HepG2 (cell line): Measurements from ENCODE around the gene PRXL2A. TPM values are rescaled to one million over a fixed set of nuclear protein-coding genes. Genes with fewer than 3 reads are reported as not detected.

Source experiments
- ATAC-seq: fragments of 200-7000 bp; cut with Tn5 transposase; 3 replicates; pipeline ENCODE4 v1.9.1; 2020; ENCODE audit warnings: mild to moderate bottlenecking, moderate library complexity
- Bru-seq: library from RNA; stranded (reverse); fragments of 400-500 nt; gene quantifications from one replicate; lab custom pipeline; 2021; lab: Mats Ljungman, UMichigan
- BruChase-seq, 2 experiments: library from RNA; stranded (reverse); fragments of 400-500 nt; gene quantifications; one replicate each; lab custom pipeline; 2021; lab: Mats Ljungman, UMichigan
- BruUV-seq: library from RNA; stranded (reverse); fragments of 400-500 nt; replicated peaks from 2 replicates; lab custom pipeline; 2021; lab: Mats Ljungman, UMichigan
- CTCF ChIA-PET: fragments of 300-600 bp; formaldehyde crosslinking; extraction: SDS; loops from one replicate; lab custom pipeline; 2021; ENCODE audit warnings: low total read pairs, inconsistent platforms, low intra/inter-chr PET ratio; lab: Yijun Ruan, JAX
- POLR2A ChIA-PET: fragments of 350-600 bp; sonication (Branson Sonifier 250); formaldehyde crosslinking; loops from one replicate; lab custom pipeline; 2020; ENCODE audit warnings: antibody characterized with exemption, inconsistent platforms; lab: Yijun Ruan, JAX
- DNase-seq: peaks from one replicate; pipeline ENCODE4 v3.0.0-alpha.2; 2015; ENCODE audit warnings: low spot score
- FAIRE-seq: peaks from 3 replicates; lab custom pipeline; 2011; peaks lifted over from hg19 to GRCh38; lab: Jason Lieb, UNC
- H2AFZ ChIP-seq: one replicate; pipeline ENCODE4 v1.6.1; 2011; ENCODE audit warnings: low read length, inconsistent platforms
- H3K27ac ChIP-seq: fragments of 300-600 bp; 3 replicates; pipeline ENCODE4 v1.8.0; 2011; ENCODE audit warnings: mixed run types, mild to moderate bottlenecking, mixed read lengths, low read length, inconsistent platforms; ENCODE audit not compliant: insufficient read depth; ENCODE audit errors: extremely low read length
- H3K27me3 ChIP-seq, 2 experiments: fragments of 200-600 bp in 1 of 2; 2 replicates in 1 of 2; 3 replicates in 1 of 2; pipeline versions ENCODE4 v1.6.0 to v1.8.0; 2011; ENCODE audit warnings: low read length in 2 of 2, mild to moderate bottlenecking in 2 of 2, moderate library complexity in 2 of 2, inconsistent platforms in 1 of 2; ENCODE audit not compliant: insufficient read depth in 2 of 2, control insufficient read depth in 1 of 2
- H3K36me3 ChIP-seq, 2 experiments: fragments of 200-600 bp in 1 of 2; replicated peaks in 1 of 2; 2 replicates in 1 of 2; 3 replicates in 1 of 2; pipeline versions ENCODE4 v1.5.1 to v1.8.0; 2011; ENCODE audit warnings: low read length in 2 of 2, inconsistent platforms in 1 of 2; ENCODE audit not compliant: insufficient read depth in 2 of 2, control insufficient read depth in 1 of 2
- H3K4me1 ChIP-seq: 2 replicates; pipeline ENCODE4 v1.5.1; 2012; ENCODE audit warnings: low read length, inconsistent platforms; ENCODE audit not compliant: insufficient read depth
- H3K4me2 ChIP-seq: 2 replicates; pipeline ENCODE4 v1.6.0; 2011; ENCODE audit warnings: low read depth, low read length, inconsistent platforms
- H3K4me3 ChIP-seq, 3 experiments: fragments of 200-600 bp in 1 of 3; sonication (generic), shearing (Covaris generic) in 1 of 3; replicated peaks in 1 of 3; 2 replicates each; pipeline ENCODE4 v1.5.1; 2011 to 2016; ENCODE audit warnings: low read length in 3 of 3, inconsistent platforms in 2 of 3, low read depth in 2 of 3, mild to moderate bottlenecking in 2 of 3, control low read depth in 1 of 3, mixed read lengths in 1 of 3; ENCODE audit not compliant: insufficient read depth in 1 of 3
- H3K79me2 ChIP-seq: one replicate; pipeline ENCODE4 v1.6.1; 2011; ENCODE audit warnings: low read length, inconsistent platforms; ENCODE audit not compliant: insufficient read depth
- H3K9ac ChIP-seq: 2 replicates; pipeline ENCODE4 v1.6.0; 2011; ENCODE audit warnings: mild to moderate bottlenecking, low read depth, low read length, inconsistent platforms; ENCODE audit not compliant: insufficient read depth
- H3K9me3 ChIP-seq: 2 replicates; pipeline ENCODE4 v1.5.1; 2012; ENCODE audit warnings: mild to moderate bottlenecking, low read length
- H4K20me1 ChIP-seq: 2 replicates; pipeline ENCODE4 v1.6.0; 2011; ENCODE audit warnings: inconsistent platforms, mild to moderate bottlenecking, low read length, moderate library complexity; ENCODE audit not compliant: insufficient read depth
- AKAP8 ChIP-seq: sonication (generic); formaldehyde crosslinking; IDR thresholded peaks from 2 replicates; pipeline ENCODE4 v1.5.1; 2020; ENCODE audit warnings: mild to moderate bottlenecking, missing genetic modification reagents
- BRCA1 ChIP-seq: sonication (generic); formaldehyde crosslinking; IDR thresholded peaks from 2 replicates; pipeline ENCODE4 v1.4.0; 2020; ENCODE audit warnings: missing genetic modification reagents
- FOSL2 ChIP-seq: sonication (generic); formaldehyde crosslinking; IDR thresholded peaks from 2 replicates; pipeline ENCODE4 v1.4.0; 2020; ENCODE audit warnings: missing genetic modification reagents
- ISL2 ChIP-seq: sonication (generic); formaldehyde crosslinking; IDR thresholded peaks from 2 replicates; pipeline ENCODE4 v1.5.0; 2020; ENCODE audit warnings: missing genetic modification reagents
- RELA ChIP-seq: sonication (generic); formaldehyde crosslinking; IDR thresholded peaks from 2 replicates; pipeline ENCODE4 v1.4.0; 2020; ENCODE audit warnings: missing genetic modification reagents
- TARDBP ChIP-seq: sonication (generic); formaldehyde crosslinking; IDR thresholded peaks from 2 replicates; pipeline ENCODE4 v1.8.0; 2022; ENCODE audit warnings: mild to moderate bottlenecking, missing genetic modification reagents
- THYN1 ChIP-seq: sonication (generic); formaldehyde crosslinking; IDR thresholded peaks from 2 replicates; pipeline ENCODE4 v1.8.1; 2023; ENCODE audit warnings: low read depth, mild to moderate bottlenecking, moderate library complexity, missing genetic modification reagents, borderline replicate concordance
- YEATS2 ChIP-seq: sonication (generic); formaldehyde crosslinking; IDR thresholded peaks from 2 replicates; pipeline ENCODE4 v1.4.0; 2020; ENCODE audit warnings: missing genetic modification reagents, borderline replicate concordance
- ZEB1 ChIP-seq: IDR thresholded peaks from 2 replicates; pipeline ENCODE4 v1.6.1; 2012; ENCODE audit warnings: mild to moderate bottlenecking, low read depth, inconsistent platforms; ENCODE audit not compliant: insufficient replicate concordance
- ZNF101 ChIP-seq: sonication (generic); formaldehyde crosslinking; IDR thresholded peaks from 2 replicates; pipeline ENCODE4 v1.4.0; 2020; ENCODE audit warnings: mild to moderate bottlenecking, low read depth, missing genetic modification reagents, borderline replicate concordance
- ZNF343 ChIP-seq: sonication (generic); formaldehyde crosslinking; IDR thresholded peaks from 2 replicates; pipeline ENCODE4 v1.4.0; 2020; ENCODE audit warnings: mild to moderate bottlenecking, missing genetic modification reagents
- ZNF562 ChIP-seq: sonication (generic); formaldehyde crosslinking; IDR thresholded peaks from 2 replicates; pipeline ENCODE4 v1.8.0; 2022; ENCODE audit warnings: missing genetic modification reagents, borderline replicate concordance
- ZNF615 ChIP-seq: sonication (generic); formaldehyde crosslinking; IDR thresholded peaks from 2 replicates; pipeline ENCODE4 v1.5.0; 2020; ENCODE audit warnings: mild to moderate bottlenecking, missing genetic modification reagents, borderline replicate concordance
- ZNF720 ChIP-seq: sonication (generic); formaldehyde crosslinking; IDR thresholded peaks from 2 replicates; pipeline ENCODE4 v1.4.0; 2020; ENCODE audit warnings: missing genetic modification reagents
- ZNF781 ChIP-seq: sonication (generic); formaldehyde crosslinking; IDR thresholded peaks from 2 replicates; pipeline ENCODE4 v1.5.1; 2020; ENCODE audit warnings: borderline replicate concordance, mild to moderate bottlenecking, missing genetic modification reagents; ENCODE audit errors: not compliant biosample characterization
- WGBS: methylation state at CpG from one replicate; pipeline ENCODE4 v1.1.6; 2017; ENCODE audit warnings: low lambda C conversion rate; 5-methylcytosine and 5-hydroxymethylcytosine counted together
- in situ Hi-C: cut with HindIII; loops from 2 replicates; pipeline ENCODE4 v1.10.0; 2017; ENCODE audit warnings: low pct_unique_long_range_greater_than_20kb; ENCODE audit not compliant: extremely low pct_ligation_motif_present
- intact Hi-C: fragments of 100-400 bp; cut with micrococcal nuclease; formaldehyde crosslinking; loops from one replicate; pipeline ENCODE4 v1.10.0; 2022; ENCODE audit not compliant: unreplicated experiment
- long read RNA-seq, 2 experiments: library from RNA in 1 of 2; library from polyadenylated mRNA in 1 of 2; stranded (forward) in 1 of 2; unstranded in 1 of 2; transcript quantifications; one replicate each; pipeline ENCODE4 v2.0.0, GENCODE V29; 2019 to 2022
- polyA minus RNA-seq, 3 experiments: library from RNA; depleted of rRNA, polyadenylated mRNA; stranded (reverse); fragments of >200 nt; gene quantifications; 2 replicates each; pipeline ENCODE4 v1.2.3, GENCODE V29; 2011; ENCODE audit warnings: low replicate concordance in 1 of 3
- polyA plus RNA-seq, 8 experiments: library from polyadenylated mRNA; depleted of rRNA in 3 of 8; stranded (reverse) in 7 of 8; unstranded in 1 of 8; fragments of >200 nt; fragmentation: Illumina TruSeq in 4 of 8; extraction: Trizol in 4 of 8; gene quantifications; 2 replicates each; pipeline versions ENCODE4 v1.2.1 to v1.2.3, GENCODE V29; 2011 to 2016; ENCODE audit warnings: low read depth in 4 of 8, missing spikeins in 1 of 8, mixed read lengths in 1 of 8; ENCODE audit not compliant: insufficient read depth in 1 of 8
- total RNA-seq, 5 experiments: library from RNA; depleted of rRNA; stranded (reverse); fragments of >200 nt; fragmentation: Illumina TruSeq; extraction: Trizol; gene quantifications; 2 replicates each; pipeline ENCODE4 v1.2.3, GENCODE V29; 2016; ENCODE audit warnings: low read depth in 1 of 5
- TF ChIP-seq, protein P1 (sequence below): IDR thresholded peaks from 2 replicates; pipeline ENCODE4 v1.6.1; 2016; ENCODE audit warnings: low read depth

PRXL2A gene, protein sequence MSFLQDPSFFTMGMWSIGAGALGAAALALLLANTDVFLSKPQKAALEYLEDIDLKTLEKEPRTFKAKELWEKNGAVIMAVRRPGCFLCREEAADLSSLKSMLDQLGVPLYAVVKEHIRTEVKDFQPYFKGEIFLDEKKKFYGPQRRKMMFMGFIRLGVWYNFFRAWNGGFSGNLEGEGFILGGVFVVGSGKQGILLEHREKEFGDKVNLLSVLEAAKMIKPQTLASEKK
- 57.4 and 79.9 TPM in 2 replicates for total RNA-seq (2016; rRNA removed; fragmentation: Illumina TruSeq; extraction: Trizol)
- 61.0 and 61.6 TPM in 2 replicates for total RNA-seq (2016; cell fraction: cytosol; rRNA removed; fragmentation: Illumina TruSeq; extraction: Trizol; ENCODE audit: low read depth)
- total RNA-seq (2016; cell fraction: insoluble cytoplasmic fraction; rRNA removed; fragmentation: Illumina TruSeq; extraction: Trizol), result 60.4 and 81.6 TPM in 2 replicates
- 103 and 106 TPM in 2 replicates for total RNA-seq (2016; cell fraction: membrane; rRNA removed; fragmentation: Illumina TruSeq; extraction: Trizol)
- 46.3 and 54.0 TPM in 2 replicates for total RNA-seq (2016; cell fraction: nucleus; rRNA removed; fragmentation: Illumina TruSeq; extraction: Trizol)
- polyA plus RNA-seq (2011; rRNA removed), result 43.9 and 44.0 TPM in 2 replicates
- polyA plus RNA-seq (2011; cell fraction: cytosol; rRNA removed), result 30.6 and 48.5 TPM in 2 replicates
- polyA plus RNA-seq (2011; cell fraction: nucleus; rRNA removed), result 9.3 and 15.2 TPM in 2 replicates
- 75.8 and 86.2 TPM in 2 replicates for polyA plus RNA-seq (2012)
- 96.8 and 103 TPM in 2 replicates for polyA plus RNA-seq (2016; cell fraction: cytosol; fragmentation: Illumina TruSeq; extraction: Trizol; ENCODE audit: low read depth)
- polyA plus RNA-seq (2016; cell fraction: insoluble cytoplasmic fraction; fragmentation: Illumina TruSeq; extraction: Trizol; ENCODE audit: low read depth), result 78.0 and 79.1 TPM in 2 replicates
- 115 and 119 TPM in 2 replicates for polyA plus RNA-seq (2016; cell fraction: membrane; fragmentation: Illumina TruSeq; extraction: Trizol; ENCODE audit: low read depth)
- polyA plus RNA-seq (2016; cell fraction: nucleus; fragmentation: Illumina TruSeq; extraction: Trizol; ENCODE audit: insufficient read depth, low read depth), result 101 and 103 TPM in 2 replicates
- polyA minus RNA-seq (2011; rRNA and poly(A)+ RNA removed; ENCODE audit: low replicate concordance), result 10.9 and 11.9 TPM in 2 replicates
- polyA minus RNA-seq (2011; cell fraction: cytosol; rRNA and poly(A)+ RNA removed), result 18.7 and 25.3 TPM in 2 replicates
- 10.4 and 12.6 TPM in 2 replicates for polyA minus RNA-seq (2011; cell fraction: nucleus; rRNA and poly(A)+ RNA removed)
- percentile 84 among the genes with signal in this experiment for Bru-seq, nascent RNA
- BruChase-seq, experiment 1, labeled RNA remaining after a 6-hour chase, result percentile 90 among the genes with signal in this experiment
- percentile 87 among the genes with signal in this experiment for BruChase-seq, experiment 2, labeled RNA remaining after a 2-hour chase
- long read RNA-seq, experiment 1, full-length matches to known transcripts, result 131 of 152 reads
- long read RNA-seq, experiment 1, partial matches to known transcripts, result 9 of 152 reads
- long read RNA-seq, experiment 1, other reads (novel, unspliced or antisense), result 12 of 152 reads
- long read RNA-seq, experiment 2, full-length matches to known transcripts, result 60 of 122 reads
- long read RNA-seq, experiment 2, partial matches to known transcripts, result 35 of 122 reads
- long read RNA-seq, experiment 2, other reads (novel, unspliced or antisense), result 27 of 122 reads

DNA sequence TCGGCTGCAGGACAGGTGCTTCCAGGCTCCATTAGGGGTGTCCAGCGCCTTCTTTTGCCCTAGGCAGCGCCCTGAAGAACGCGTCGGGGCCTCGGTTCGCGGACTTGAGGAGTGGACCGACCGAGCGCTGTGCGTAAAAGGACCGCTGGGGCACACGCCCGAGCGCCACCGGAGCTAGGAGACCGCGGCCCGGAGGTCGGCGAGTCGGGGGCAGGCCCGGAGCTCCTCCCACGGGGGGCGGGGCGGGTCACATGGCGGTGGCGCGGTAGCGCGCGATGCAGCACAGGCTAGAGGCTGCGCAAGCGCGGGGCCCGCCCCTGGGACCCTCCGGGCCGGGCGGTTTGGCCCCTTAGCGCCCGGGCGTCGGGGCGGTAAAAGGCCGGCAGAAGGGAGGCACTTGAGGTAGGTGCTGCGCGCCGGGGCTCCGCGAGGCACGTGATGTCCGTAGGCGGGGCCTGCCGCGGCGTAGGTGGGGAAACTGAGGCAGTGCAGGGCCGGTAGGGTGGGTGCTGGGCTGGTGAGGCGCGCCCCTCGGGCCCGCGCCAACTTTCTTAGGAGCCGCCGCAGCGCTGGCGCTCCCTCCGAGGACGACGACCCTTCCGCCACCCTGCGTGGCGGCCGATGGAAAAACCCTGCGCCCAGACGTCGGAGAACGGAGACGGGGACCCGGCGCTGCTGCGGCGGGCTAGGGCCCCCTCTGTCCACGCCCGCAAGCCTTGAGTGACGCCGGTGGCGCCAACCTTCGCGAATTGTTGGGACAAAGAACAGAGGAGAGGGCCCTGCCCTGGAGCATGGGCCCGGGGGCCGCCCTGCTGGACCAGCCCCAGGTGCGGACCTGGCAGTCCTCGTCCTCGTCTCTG is at the start of gene PRXL2A:
PRXL2A (plus strand) TSS at position 310 of the 860 bp plus-strand sequence. CDS start 11,917 bp downstream, outside the sequence.
- Histone ChIP-seq H3K4me1 (peaks cover 67% of the 10 kb centered on the region), H2AFZ (no peak within 1 kb of the TSS), H3K4me2 (peak within 1 kb of the TSS; percentile 82), H3K36me3 (no peaks in the 10 kb centered on the region), H3K27me3 (no peaks in the 10 kb centered on the region; a peak in 1 of 5 replicates), H3K9me3 (no peaks in the 10 kb centered on the region), H3K79me2 (peaks cover 52% of the 10 kb centered on the region), H3K4me3 (peak within 1 kb of the TSS; percentile 76 to 86 (median 78)), H3K9ac (peak within 1 kb of the TSS; percentile 92), H4K20me1 (peaks cover 10% of the 10 kb centered on the region; the same call in 1 of the 2 replicates), H3K27ac (peak within 1 kb of the TSS; percentile 99)
- BruUV-seq, result no TSS peak
- 1% methylated on average over 18 of the region's 96 CpGs for WGBS
- peak; percentile 74 for DNase-seq
- intact Hi-C loops, result loop anchor here (5.0 kb wide), 1 partner anchor 34 kb away; no protein-coding TSS in a partner anchor
- POLR2A ChIA-PET, result interaction anchor here (0.5 to 2.9 kb wide), 34 partner anchors 7 to 1435 kb away, joined by 3 to 39 read pairs (median 4); partner anchors contain the start of genes MAT1A and TSPAN14
- FAIRE-seq, result peak; percentile 12
- ATAC-seq, result peak; percentile 88
- CTCF ChIA-PET, result no interaction called here
- in situ Hi-C loops, result no loop called here
- TF ChIP-seq ISL2, result peak; percentile 62; the same call in 1 of the 2 replicates
- no peak for TF ChIP-seq FOSL2 (CRISPR knock-in tag)
- TF ChIP-seq ZNF101 (CRISPR knock-in tag), result no peak
- TF ChIP-seq, protein P1, sequence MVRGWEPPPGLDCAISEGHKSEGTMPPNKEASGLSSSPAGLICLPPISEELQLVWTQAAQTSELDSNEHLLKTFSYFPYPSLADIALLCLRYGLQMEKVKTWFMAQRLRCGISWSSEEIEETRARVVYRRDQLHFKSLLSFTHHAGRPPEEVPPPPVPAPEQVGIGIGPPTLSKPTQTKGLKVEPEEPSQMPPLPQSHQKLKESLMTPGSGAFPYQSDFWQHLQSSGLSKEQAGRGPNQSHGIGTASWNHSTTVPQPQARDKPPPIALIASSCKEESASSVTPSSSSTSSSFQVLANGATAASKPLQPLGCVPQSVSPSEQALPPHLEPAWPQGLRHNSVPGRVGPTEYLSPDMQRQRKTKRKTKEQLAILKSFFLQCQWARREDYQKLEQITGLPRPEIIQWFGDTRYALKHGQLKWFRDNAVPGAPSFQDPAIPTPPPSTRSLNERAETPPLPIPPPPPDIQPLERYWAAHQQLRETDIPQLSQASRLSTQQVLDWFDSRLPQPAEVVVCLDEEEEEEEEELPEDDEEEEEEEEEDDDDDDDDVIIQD (CRISPR knock-in tag), result no peak
- TF ChIP-seq TARDBP, result peak; percentile 32; the same call in 1 of the 2 replicates
- peak; percentile 84 for TF ChIP-seq BRCA1 (CRISPR knock-in tag)
- TF ChIP-seq ZNF781 (CRISPR knock-in tag), result peak; percentile 72
- no peak for TF ChIP-seq THYN1
- TF ChIP-seq ZNF720 (CRISPR knock-in tag), result no peak
- no peak; the same call in 1 of the 2 replicates for TF ChIP-seq AKAP8
- peak; percentile 58; the same call in 1 of the 2 replicates for TF ChIP-seq ZNF343 (CRISPR knock-in tag)
- TF ChIP-seq RELA (CRISPR knock-in tag), result no peak
- TF ChIP-seq ZEB1, result no peak
- no peak for TF ChIP-seq YEATS2 (CRISPR knock-in tag)
- no peak; the same call in 1 of the 2 replicates for TF ChIP-seq ZNF615 (CRISPR knock-in tag)
- no peak for TF ChIP-seq ZNF562
